ENCODE measurements around the gene UBALD2. TPM values are rescaled to one million over a fixed set of nuclear protein-coding genes. Genes with fewer than 3 reads are reported as not detected.

The UBALD2 gene
- total and polyA plus RNA-seq, 2 of the 8 experiments (the other 6 are each of a cell fraction or from before 2014, with no cell fraction given) = 17.8 to 22.6 TPM

GRCh38 chr17:76271669-76272540 is 6.8 kb downstream of the UBALD2 start:
- peak overlapping the region; percentile 81 for H4K8ac ChIP-seq (ENCODE audit: extremely low read depth, insufficient read depth, low read length)
- peak overlapping the region; percentile 91 for H4K91ac ChIP-seq (replicated peaks; ENCODE audit: insufficient read length, low read length)
- peak overlapping the region; percentile 43; the same call in 1 of the 2 replicates for H2BK12ac ChIP-seq (ENCODE audit: low read depth, low read length)
- H3K36me3 ChIP-seq (ENCODE audit: control insufficient read depth in 2 of 4, insufficient read depth in 4 of 4, low read length in 3 of 4) = no peaks in the 10 kb centered on the region
- H3K4me1 ChIP-seq (replicated peaks in 1 of 4; ENCODE audit: control insufficient read depth in 3 of 4, insufficient read depth in 4 of 4, low read length in 3 of 4) = peaks cover 5 to 23% (median 17%) of the 10 kb centered on the region in 4 experiments
- H2BK120ac ChIP-seq (replicated peaks; ENCODE audit: low read depth, low read length) = no peak overlapping the region
- peak overlapping the region; percentile 58; the same call in 1 of the 2 replicates for H2BK5ac ChIP-seq (ENCODE audit: low read depth, low read length)
- FAIRE-seq (no peak), DNase-seq (ENCODE audit: low read depth in 1 of 2, low spot score in 2 of 2) (peak in 1 of 2 experiments; percentile 67)
- no peak overlapping the region for H3K56ac ChIP-seq (replicated peaks; ENCODE audit: insufficient read length, low read depth, low read length)
- peaks cover under 1 to 16% of the 10 kb centered on the region in 2 experiments; a peak in 3 of 4 replicates for H3K79me2 ChIP-seq (ENCODE audit: control insufficient read depth in 1 of 2, insufficient read depth in 2 of 2, low read length in 2 of 2)
- WGBS, 2 experiments (ENCODE audit: extremely low coverage in 1 of 2, insufficient coverage in 1 of 2, insufficient read length in 1 of 2, insufficient replicate concordance in 2 of 2, low coverage in 1 of 2, low lambda C conversion rate in 2 of 2, missing lambda C conversion rate in 1 of 2) = 74% methylated on average over 25 of the region's 38 CpGs; no CpG with 5 or more reads in 1 of the 2 experiments
- H3K23ac ChIP-seq (ENCODE audit: insufficient read length) = no peak overlapping the region
- peak overlapping the region; percentile 0 for H4K5ac ChIP-seq (ENCODE audit: insufficient read length, low read depth, low read length)
- H3K4me3 ChIP-seq (ENCODE audit: extremely low read depth in 1 of 4, insufficient read depth in 2 of 4, low read depth in 3 of 4, low read length in 4 of 4) = no peak overlapping the region
- H3K27me3 ChIP-seq (replicated peaks in 1 of 4; ENCODE audit: control insufficient read depth in 3 of 4, extremely low read depth in 1 of 4, insufficient read depth in 3 of 4, low read length in 3 of 4) = no peaks in the 10 kb centered on the region
- H3K4ac ChIP-seq (replicated peaks; ENCODE audit: insufficient read length, low read depth, low read length) = peak overlapping the region; percentile 97
- CTCF ChIA-PET (ENCODE audit: partially characterized antibody) = interaction anchor here (0.6 to 6.2 kb wide), 14 partner anchors 9 to 411 kb away, joined by 3 to 63 read pairs (median 3); partner anchors contain the start of gene RNF157
- peak overlapping the region in 1 of 4 experiments; percentile 34; a peak in 1 of 7 replicates for H3K9ac ChIP-seq (replicated peaks in 1 of 4; ENCODE audit: extremely low read depth in 1 of 4, low read depth in 3 of 4, low read length in 3 of 4)
- H3K23me2 ChIP-seq (ENCODE audit: low read depth, low read length) = no peaks in the 10 kb centered on the region
- peak overlapping the region; percentile 43 for H3K27ac ChIP-seq (ENCODE audit: low read depth, low read length)
- H3K14ac ChIP-seq (ENCODE audit: insufficient read length) = no peak overlapping the region
- H3K4me2 ChIP-seq (ENCODE audit: insufficient read depth in 1 of 2, low read depth in 2 of 2, low read length in 2 of 2) = peak overlapping the region in 1 of 2 experiments; percentile 28; a peak in 1 of 4 replicates
- H3K9me3 ChIP-seq (ENCODE audit: insufficient read depth in 2 of 2, low read depth in 1 of 2, low read length in 1 of 2) = no peaks in the 10 kb centered on the region
- no peak overlapping the region for H2BK20ac ChIP-seq (ENCODE audit: low read length)
- H2AK5ac ChIP-seq (ENCODE audit: low read depth, low read length) = no peak overlapping the region
- no peak overlapping the region for H2AFZ ChIP-seq (ENCODE audit: low read length)
- H3K18ac ChIP-seq (ENCODE audit: extremely low read depth, low read length) = peak overlapping the region; percentile 78
- H4K20me1 ChIP-seq (replicated peaks in 1 of 2; ENCODE audit: control insufficient read depth in 1 of 2, insufficient read depth in 2 of 2, low read length in 2 of 2) = no peaks in the 10 kb centered on the region
- POLR2A ChIA-PET (ENCODE audit: partially characterized antibody) = interaction anchor here (1.2 to 3.1 kb wide), 7 partner anchors 10 to 187 kb away, joined by 4 to 12 read pairs (median 5); no protein-coding TSS in a partner anchor
- peaks cover 2% of the 10 kb centered on the region; the same call in 1 of the 2 replicates for H3K79me1 ChIP-seq (ENCODE audit: low read depth, low read length)
- H2BK15ac ChIP-seq (ENCODE audit: low read length) = peak overlapping the region; percentile 82
- no peak for TF ChIP-seq SIX5 (IDR thresholded peaks at IDR 0.05; ENCODE audit: low read depth, low read length)
- no peak for TF ChIP-seq KDM5A (IDR thresholded peaks at IDR 0.05; ENCODE audit: low read length)
- peak; percentile 50 for TF ChIP-seq POLR2AphosphoS5 (IDR thresholded peaks at IDR 0.05; ENCODE audit: low read depth, low read length)
- TF ChIP-seq POLR2A (IDR thresholded peaks at IDR 0.05; ENCODE audit: control extremely low read depth in 1 of 2, low read depth in 2 of 2, low read length in 2 of 2) = no peak; a peak in 1 of 3 replicates
- TF ChIP-seq TAF1 (IDR thresholded peaks at IDR 0.05; ENCODE audit: low read depth, low read length) = no peak
- peak in 2 of 3 experiments; percentile 4 to 23; a peak in 1 of 4 replicates for TF ChIP-seq CTCF (IDR thresholded peaks at IDR 0.05; ENCODE audit: control extremely low read depth in 1 of 3, insufficient read depth in 1 of 3, low read depth in 1 of 3, low read length in 3 of 3)

Measured in H1 (cell line).